ENCODE data around the gene ALKAL2.

The ALKAL2 gene

GRCh38 chr2:238869-239268 is 49.0 kb downstream of the ALKAL2 start:
- DNase-seq = no peak

DNA sequence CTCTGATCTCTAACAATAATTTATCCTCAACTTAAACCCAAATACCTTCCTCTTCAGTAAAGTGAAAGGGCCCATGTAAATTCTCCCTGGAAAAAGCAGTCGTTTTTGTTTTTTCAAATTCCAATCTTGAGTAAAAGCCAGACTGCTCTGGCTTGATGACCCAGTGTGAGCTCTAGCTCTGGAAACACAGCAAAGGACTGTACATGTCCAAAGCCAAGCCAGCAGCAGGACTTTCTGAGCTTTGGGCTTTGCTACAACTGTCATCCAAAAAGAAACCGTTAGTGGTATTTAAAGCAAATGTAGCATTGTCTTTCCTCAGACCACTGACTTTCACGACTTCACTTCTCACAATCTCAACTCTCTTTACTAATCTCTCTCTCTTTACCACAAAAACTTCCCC is 49.5 kb downstream of the ALKAL2 start:
- DNase-seq = no peak

GRCh38 chr2:237878-238277 is 50.0 kb downstream of the ALKAL2 start:
- no peak for DNase-seq

GRCh38 chr2:236993-237539 is 50.8 kb downstream of the ALKAL2 start:
- no peak for DNase-seq

DNA sequence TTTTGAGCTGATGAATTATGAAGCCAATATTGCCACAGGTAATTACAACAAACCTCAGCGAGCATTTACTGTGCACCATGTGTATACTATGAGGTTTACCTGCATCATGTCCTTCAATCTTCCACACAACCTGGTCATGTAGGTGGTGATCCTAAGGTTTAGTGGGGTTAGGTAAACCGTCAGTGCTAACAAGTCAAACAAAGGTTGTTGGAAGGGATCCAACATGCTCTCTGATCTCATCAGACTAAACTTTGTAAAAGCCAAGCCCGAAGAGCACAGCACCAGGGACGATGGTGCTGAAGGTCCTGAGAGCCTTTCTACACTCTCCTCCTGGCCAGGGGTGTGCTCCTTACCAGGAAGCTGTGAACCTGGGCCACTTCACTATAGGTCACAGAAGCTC is 53.5 kb downstream of the ALKAL2 start:
- DNase-seq = no peak

DNA sequence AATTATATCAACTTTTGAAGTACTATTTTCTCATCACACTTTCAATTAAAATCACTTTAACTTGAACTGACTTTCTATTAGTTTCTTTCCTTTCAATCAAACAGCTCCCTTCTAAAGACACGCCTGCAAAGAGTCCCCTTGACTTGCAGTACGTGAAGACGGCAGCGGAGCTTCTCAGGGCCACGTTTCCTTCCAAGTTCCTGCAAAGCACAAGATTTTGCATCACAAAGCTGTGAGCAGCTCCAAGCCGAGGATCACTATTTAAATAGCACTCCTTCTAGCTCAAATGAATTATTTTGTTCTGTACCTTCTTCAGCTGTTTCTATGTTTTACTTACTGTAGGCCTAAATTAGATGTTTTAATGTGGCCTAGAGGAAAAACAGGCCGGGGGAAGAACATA is 54.9 kb downstream of the ALKAL2 start:
- DNase-seq = no peak

DNA sequence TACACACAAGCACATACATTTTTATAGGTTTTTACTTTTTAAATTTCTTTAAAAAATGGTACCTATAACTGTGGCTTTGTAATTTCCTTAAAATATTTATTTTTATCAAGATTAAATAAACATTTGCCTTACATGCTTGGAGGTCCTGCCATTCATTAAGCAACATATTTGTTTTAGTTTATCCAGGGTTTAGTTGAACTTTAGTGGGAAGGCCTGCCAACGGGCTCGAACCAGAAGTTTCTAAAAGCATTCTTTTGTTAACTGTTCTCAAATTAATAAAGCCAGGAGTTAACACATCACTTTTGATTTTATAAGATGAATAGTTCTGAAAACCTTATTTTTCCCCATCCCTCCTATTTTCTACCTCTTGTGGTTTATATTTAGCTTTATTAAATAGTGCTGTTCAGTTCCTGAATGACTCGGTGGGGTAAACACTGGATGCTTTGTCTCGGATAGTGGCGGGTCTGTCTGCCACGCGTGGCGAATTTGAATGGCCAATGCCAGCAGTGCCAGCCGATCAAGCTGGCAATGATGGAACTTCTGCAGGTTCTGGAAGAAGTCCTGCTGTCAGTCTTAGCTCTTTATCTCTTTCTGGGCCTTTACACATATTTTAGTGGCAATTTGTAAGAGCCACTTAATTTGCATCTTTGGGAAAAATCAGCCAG is 56.2 kb downstream of the ALKAL2 start:
- DNase-seq = no peak
